GM19468 (cell line): Measurements from ENCODE around the gene DNAH8.

ENCODE experiments used
- ATAC-seq: cut with Tn5 transposase; IDR thresholded peaks from one replicate; pipeline ENCODE4 v1.9.1; 2021; ENCODE audit warnings: mild to moderate bottlenecking, moderate library complexity, moderate number of reproducible peaks; ENCODE audit not compliant: unreplicated experiment; ENCODE audit errors: extremely low read depth

Gene DNAH8

DNA sequence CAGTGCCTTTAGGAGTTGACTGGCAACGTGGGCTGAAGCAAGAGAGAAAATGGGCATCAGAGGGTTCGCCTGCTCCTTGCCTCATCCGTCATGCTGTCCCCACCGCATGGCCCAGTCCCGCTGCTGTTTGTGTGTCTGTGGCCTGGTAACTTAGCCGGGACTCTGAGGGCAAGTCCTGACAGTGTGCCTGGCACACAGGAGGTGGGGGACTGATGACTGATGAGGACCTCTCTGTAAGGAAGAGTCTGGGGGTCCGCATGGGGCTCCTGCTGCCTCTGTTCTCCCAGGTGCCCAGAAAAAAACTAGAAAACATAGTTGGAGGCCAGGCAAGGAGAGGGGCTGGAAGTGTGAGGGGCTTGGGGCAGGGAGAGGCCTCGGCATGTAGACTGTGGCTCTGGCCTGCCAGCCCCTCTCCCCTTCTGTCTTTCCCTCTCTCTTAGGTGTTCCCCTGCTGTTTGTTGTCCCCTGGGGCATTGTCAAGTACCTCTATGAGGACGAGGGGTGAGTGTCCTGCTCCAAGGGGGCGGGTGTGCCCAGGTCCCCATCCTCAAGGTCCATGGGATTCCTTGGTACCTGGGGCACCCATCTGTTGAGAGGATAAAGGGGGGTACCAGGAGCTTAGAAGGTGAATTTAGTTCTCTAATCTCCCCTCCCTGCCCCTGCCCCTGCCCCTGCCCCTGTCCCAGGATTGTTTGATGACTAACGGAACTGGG is 362.9 kb downstream of the DNAH8 start:
- ATAC-seq: no peak

DNA sequence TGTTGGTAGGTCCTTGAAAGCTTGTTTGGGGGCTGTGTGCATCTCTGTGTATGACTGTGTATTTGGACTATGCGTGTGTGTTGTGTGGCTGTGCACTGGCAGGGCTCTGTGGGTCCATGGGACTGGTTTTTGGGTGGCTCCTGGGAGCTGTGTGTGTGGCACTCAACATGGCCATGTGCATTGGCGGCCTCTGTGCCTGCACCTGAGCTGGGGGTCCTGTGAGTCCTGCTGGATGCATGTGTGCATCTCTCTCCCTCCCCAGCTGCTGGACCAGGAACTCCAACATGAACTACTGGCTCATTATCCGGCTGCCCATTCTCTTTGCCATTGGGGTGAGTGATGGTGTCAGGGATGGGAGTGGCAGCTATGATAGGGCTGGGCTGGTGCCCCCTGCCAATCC is 363.6 kb downstream of the DNAH8 start:
- no peak for ATAC-seq

GRCh38 chr6:39079197-39080125 is 364.4 kb downstream of the DNAH8 start:
- ATAC-seq: no peak
